ENCODE measurements around the gene MRPS24.
"Not testable (repeated sequence)": the region's sequence is repeated elsewhere in the genome, so short reads cannot be mapped to it uniquely, and the experiment has no call there.

Gene MRPS24

DNA sequence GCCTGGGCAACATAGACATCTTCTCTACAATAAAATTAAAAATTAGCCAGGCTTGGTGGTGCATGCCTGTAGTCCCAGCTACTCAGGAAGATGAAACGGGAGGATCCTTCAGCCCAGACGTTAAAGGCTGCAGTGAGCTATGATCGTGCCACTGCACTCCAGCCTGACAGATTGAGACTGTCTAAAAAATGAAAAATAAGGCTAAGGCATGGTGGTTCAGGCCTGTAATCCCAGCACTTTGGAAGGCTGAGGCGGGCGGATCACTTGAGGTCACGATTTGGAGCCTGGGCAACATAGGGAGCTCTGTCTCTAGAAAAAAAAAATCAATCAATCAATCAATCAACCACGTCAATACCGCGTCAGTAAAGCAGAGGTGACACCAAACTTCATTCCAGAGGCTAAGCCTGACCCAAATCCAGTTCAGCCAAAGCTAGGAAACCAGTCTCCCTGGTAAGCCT, 31.1 kb downstream of the MRPS24 start:
- H3K4me1 ChIP-seq (ENCODE audit: insufficient read depth, low read length): 0 out of 2 replicates have a peak, but pooled peaks cover 3% of the 10 kb centered on the region
- no peaks in the 10 kb centered on the region for H3K9me3 ChIP-seq (ENCODE audit: control insufficient read depth, insufficient read depth, low read length)
- H3K9ac ChIP-seq (ENCODE audit: low read depth, low read length): no peak overlapping the region

DNA sequence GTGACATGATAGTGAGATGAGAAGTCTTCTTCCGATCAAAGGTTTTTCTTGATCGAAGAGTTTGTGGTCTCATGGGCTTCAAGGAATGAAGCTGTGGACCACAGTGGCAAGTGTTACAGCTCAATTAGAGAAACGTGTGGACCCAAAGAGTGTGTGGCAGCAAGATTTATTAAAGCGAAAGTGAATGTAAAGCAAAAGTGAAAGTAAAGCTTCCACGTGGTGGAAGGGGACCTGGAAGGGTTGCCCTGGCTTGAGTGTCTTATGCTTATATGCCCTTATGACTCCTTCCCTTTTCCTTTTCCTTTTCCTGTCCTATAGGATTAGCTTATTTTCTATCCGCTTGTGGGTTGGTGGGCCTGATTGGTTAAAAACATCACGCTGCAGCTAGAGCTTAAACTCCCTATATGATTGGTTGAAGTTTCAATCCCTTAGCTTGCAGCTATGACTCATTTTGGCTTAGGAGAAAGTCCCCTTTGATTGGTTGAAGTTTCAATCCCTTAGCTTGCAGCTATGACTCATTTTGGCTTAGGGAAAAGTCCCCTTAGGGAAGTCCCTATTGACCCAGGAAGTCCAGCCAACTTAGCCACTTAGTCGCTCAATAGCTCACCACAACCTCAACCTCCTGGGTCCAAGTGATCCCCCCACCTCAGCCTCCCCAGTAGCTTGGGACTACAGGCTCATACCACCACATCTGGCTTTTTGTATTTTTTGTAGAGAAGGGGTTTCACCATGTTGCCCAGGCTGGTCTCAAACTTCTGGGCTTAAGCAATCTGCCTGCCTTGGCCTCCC, 34.7 kb downstream of the MRPS24 start:
- Histone ChIP-seq H3K9me3 (ENCODE audit: control insufficient read depth, insufficient read depth, low read length) (peaks cover 7% of the 10 kb centered on the region; the same call in 1 of the 2 replicates), H3K36me3 (ENCODE audit: insufficient read depth, low read length) (no peaks in the 10 kb centered on the region), H3K4me1 (ENCODE audit: insufficient read depth, low read length) (0 out of 2 replicates have a peak, but pooled peaks cover 3% of the 10 kb centered on the region), H3K9ac (ENCODE audit: low read depth, low read length) (no peak overlapping the region)

More for the DNA sequence above, 31.1 kb downstream of the MRPS24 start:
- H3K36me3 ChIP-seq (ENCODE audit: insufficient read depth, low read length): no peaks in the 10 kb centered on the region

DNA sequence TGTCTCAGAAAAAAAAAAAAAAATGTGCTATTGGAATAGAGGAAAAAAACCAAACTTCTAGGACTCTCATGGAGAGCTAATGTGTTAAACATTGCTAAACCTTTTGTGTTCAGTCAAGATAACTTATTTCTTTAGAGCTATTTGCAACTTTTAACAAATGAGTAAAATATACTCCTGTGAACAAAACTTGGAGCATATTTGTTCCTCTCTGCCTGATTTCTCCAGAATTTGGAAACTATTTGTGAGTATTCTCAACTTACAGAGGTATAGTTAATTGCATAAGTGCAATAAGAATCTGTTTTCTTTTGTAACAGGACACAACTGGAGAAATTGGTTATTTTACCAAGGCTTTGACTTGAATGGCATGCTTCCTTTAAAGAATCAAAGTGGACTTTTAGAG, 38.4 kb downstream of the MRPS24 start:
- H3K4me1 ChIP-seq (ENCODE audit: insufficient read depth, low read length); H3K9me3 ChIP-seq (ENCODE audit: control insufficient read depth, insufficient read depth, low read length); H3K36me3 ChIP-seq (ENCODE audit: insufficient read depth, low read length); H3K9ac ChIP-seq (ENCODE audit: low read depth, low read length): not testable (repeated sequence)

DNA sequence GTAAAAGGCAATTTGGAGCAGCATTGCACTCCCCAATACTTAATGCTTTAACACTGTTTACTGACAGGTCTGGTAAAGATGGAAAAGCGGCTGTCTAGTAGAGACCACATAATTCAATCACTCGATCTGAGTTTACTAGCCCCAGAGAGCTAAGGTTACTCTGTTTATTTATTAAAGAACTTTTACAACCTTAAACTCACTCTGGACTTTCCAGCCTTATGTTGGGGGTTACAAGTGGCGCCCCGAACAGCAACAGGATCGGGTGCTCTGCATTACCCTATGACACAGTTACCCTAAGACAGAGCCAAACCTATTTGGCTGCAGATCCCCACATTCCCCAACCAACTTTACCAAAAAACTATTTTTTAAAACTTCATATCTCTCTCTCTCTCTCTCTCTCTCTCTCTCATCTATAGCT, 43.9 kb downstream of the MRPS24 start:
- Histone ChIP-seq H3K9me3 (ENCODE audit: control insufficient read depth, insufficient read depth, low read length) (no peaks in the 10 kb centered on the region; the same call in 1 of the 2 replicates), H3K36me3 (ENCODE audit: insufficient read depth, low read length) (no peaks in the 10 kb centered on the region), H3K9ac (ENCODE audit: low read depth, low read length) (no peak overlapping the region), H3K4me1 (ENCODE audit: insufficient read depth, low read length) (no peaks in the 10 kb centered on the region)

DNA sequence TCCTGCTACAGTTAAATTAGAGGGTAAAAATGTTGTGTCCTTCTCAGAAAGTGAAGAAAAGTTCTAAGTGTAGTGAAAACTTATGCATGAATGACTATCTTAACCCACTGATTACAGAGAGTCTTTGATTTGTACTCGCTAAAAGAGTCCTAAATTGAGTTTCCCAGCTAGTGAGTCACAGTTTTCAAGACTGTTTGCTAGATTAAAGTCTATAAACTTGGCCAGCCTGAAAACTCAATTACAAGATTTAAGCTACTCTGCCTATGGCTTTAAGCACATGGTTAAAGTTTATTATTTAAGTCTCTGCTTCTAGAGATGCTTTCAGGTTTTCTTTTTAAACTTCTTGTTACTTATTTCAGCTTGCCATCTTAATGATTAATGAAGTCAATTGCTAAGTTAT, 44.4 kb downstream of the MRPS24 start:
- H3K36me3 ChIP-seq (ENCODE audit: insufficient read depth, low read length): no peaks in the 10 kb centered on the region
- no peaks in the 10 kb centered on the region for H3K4me1 ChIP-seq (ENCODE audit: insufficient read depth, low read length)
- H3K9ac ChIP-seq (ENCODE audit: low read depth, low read length): no peak overlapping the region
- no peaks in the 10 kb centered on the region; the same call in 1 of the 2 replicates for H3K9me3 ChIP-seq (ENCODE audit: control insufficient read depth, insufficient read depth, low read length)

DNA sequence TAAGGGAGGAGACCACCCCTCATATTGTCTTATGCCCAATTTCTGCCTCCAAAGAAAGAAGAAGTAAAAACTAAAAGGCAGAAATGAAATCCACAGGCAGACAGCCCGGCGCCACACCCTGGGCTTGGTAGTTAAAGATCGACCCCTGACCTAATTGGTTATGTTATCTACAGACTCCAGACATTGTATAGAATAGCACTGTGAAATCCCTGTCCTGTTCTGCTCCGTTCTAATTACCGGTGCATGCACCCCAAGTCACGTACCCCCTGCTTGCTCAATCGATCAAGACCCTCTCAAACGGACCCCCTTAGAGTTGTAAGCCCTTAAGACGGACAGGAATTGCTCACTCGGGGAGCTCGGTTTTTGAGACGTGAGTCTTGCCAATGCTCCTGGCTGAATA, 44.8 kb downstream of the MRPS24 start:
- H3K9ac ChIP-seq (ENCODE audit: low read depth, low read length); H3K36me3 ChIP-seq (ENCODE audit: insufficient read depth, low read length); H3K9me3 ChIP-seq (ENCODE audit: control insufficient read depth, insufficient read depth, low read length); H3K4me1 ChIP-seq (ENCODE audit: insufficient read depth, low read length): not testable (repeated sequence)

DNA sequence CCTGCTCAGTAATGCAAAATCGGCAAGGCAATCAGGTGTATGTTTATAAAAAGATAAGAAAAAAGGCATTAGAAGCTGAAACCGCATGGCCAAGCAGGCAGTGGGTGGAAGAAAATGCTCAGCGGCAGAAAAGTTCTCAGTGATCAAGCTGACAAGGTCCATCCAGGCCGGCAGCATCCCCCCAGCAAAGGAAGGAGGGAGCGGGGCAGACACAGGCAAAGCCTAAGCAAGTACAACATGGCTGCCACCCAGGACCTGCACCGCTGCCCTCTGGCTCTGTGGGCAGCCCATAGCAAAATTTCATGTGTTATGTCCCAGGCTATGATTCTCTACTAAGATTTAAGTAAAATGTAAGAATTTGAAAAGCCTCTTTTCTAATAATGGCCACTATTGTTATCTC, 45.4 kb downstream of the MRPS24 start:
- Histone ChIP-seq H3K9me3 (ENCODE audit: control insufficient read depth, insufficient read depth, low read length) (no peaks in the 10 kb centered on the region; the same call in 1 of the 2 replicates), H3K4me1 (ENCODE audit: insufficient read depth, low read length) (no peaks in the 10 kb centered on the region), H3K9ac (ENCODE audit: low read depth, low read length) (no peak overlapping the region), H3K36me3 (ENCODE audit: insufficient read depth, low read length) (no peaks in the 10 kb centered on the region)

DNA sequence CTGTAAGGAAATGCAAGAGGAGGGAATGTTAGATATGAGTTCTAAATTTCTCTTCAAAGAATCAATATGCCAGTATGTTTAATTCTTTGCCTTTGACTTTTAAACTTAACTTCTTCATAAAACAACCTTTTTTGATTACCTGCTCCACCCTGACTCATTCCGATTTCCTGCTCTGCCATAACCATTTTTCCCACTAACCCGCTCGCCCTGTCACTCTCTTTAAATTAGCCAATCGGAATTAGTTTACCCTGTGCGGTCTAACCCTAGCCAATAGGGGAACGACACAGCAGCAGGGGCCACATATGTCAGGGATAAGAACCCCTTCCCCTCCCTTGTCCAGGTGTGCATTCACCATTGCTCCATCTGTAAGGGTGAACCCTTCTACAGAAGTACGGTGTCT, 45.9 kb downstream of the MRPS24 start:
- H3K9me3 ChIP-seq (ENCODE audit: control insufficient read depth, insufficient read depth, low read length); H3K36me3 ChIP-seq (ENCODE audit: insufficient read depth, low read length): not testable (repeated sequence)

More for the DNA sequence above, 45.9 kb downstream of the MRPS24 start:
- H3K9ac ChIP-seq (ENCODE audit: low read depth, low read length); H3K4me1 ChIP-seq (ENCODE audit: insufficient read depth, low read length): not testable (repeated sequence)
